ENCODE data around the gene WDR64. TPM values are rescaled to one million over a fixed set of nuclear protein-coding genes. Genes with fewer than 3 reads are reported as not detected.

Gene WDR64
- total RNA-seq, 1 experiment from 2014 or later: not detected

GRCh38 chr1:241767737-241768136, 115.7 kb downstream of the WDR64 start:
- TF ChIP-seq CTCF (IDR thresholded peaks at IDR 0.05; ENCODE audit: unreplicated experiment): no peak
- H3K4me1 Mint-ChIP-seq (ENCODE audit: insufficient read depth, unreplicated experiment): no peaks in the 10 kb centered on the region
- CTCF ChIA-PET: interaction anchor here (0.6 to 2.4 kb wide), 3 partner anchors 18 to 127 kb away, joined by 3 to 7 read pairs (median 3); no protein-coding TSS in a partner anchor
- DNase-seq (ENCODE audit: unreplicated experiment): no peak
- H3K36me3 Mint-ChIP-seq (ENCODE audit: insufficient read depth, unreplicated experiment): no peaks in the 10 kb centered on the region
- POLR2A ChIA-PET: interaction anchor here (0.5 to 1.4 kb wide), 3 partner anchors 61 to 248 kb away, joined by 3 to 4 read pairs (median 3); partner anchors contain the start of gene FH
- H3K27me3 Mint-ChIP-seq (ENCODE audit: insufficient read depth, unreplicated experiment): no peaks in the 10 kb centered on the region
- H3K4me3 Mint-ChIP-seq (ENCODE audit: unreplicated experiment): no peak overlapping the region
- BruUV-seq (replicated peaks): no TSS peak
- H3K27ac Mint-ChIP-seq (ENCODE audit: low read depth, unreplicated experiment): no peak overlapping the region
- H3K9me3 Mint-ChIP-seq (ENCODE audit: unreplicated experiment): no peaks in the 10 kb centered on the region
- intact Hi-C loops (cut with micrococcal nuclease): no loop called here

- no peaks in the 10 kb centered on the region for H3K27me3 Mint-ChIP-seq (ENCODE audit: insufficient read depth, unreplicated experiment)
- H3K36me3 Mint-ChIP-seq (ENCODE audit: insufficient read depth, unreplicated experiment): no peaks in the 10 kb centered on the region
- H3K27ac Mint-ChIP-seq (ENCODE audit: low read depth, unreplicated experiment): no peak overlapping the region
- CTCF ChIA-PET: no interaction called here
- no peak for TF ChIP-seq CTCF (IDR thresholded peaks at IDR 0.05; ENCODE audit: unreplicated experiment)
- H3K4me3 Mint-ChIP-seq (ENCODE audit: unreplicated experiment): no peak overlapping the region
- DNase-seq (ENCODE audit: unreplicated experiment): no peak
- POLR2A ChIA-PET: interaction anchor here (1.7 kb wide), 1 partner anchor 17 kb away, joined by 3 read pairs; no protein-coding TSS in a partner anchor
- intact Hi-C loops (cut with micrococcal nuclease): no loop called here
- peaks cover 10% of the 10 kb centered on the region for H3K4me1 Mint-ChIP-seq (ENCODE audit: insufficient read depth, unreplicated experiment)
- no TSS peak for BruUV-seq (replicated peaks)
- H3K9me3 Mint-ChIP-seq (ENCODE audit: unreplicated experiment): no peaks in the 10 kb centered on the region
These were observed 118.0 kb downstream of the WDR64 start for GRCh38 chr1:241770115-241770514.

- Mint-ChIP-seq H3K9me3 (ENCODE audit: unreplicated experiment) (no peaks in the 10 kb centered on the region), H3K27me3 (ENCODE audit: insufficient read depth, unreplicated experiment) (no peaks in the 10 kb centered on the region), H3K4me3 (ENCODE audit: unreplicated experiment) (no peak overlapping the region), H3K36me3 (ENCODE audit: insufficient read depth, unreplicated experiment) (no peaks in the 10 kb centered on the region), H3K4me1 (ENCODE audit: insufficient read depth, unreplicated experiment) (peaks cover 12% of the 10 kb centered on the region), H3K27ac (ENCODE audit: low read depth, unreplicated experiment) (no peak overlapping the region)
- POLR2A ChIA-PET: interaction anchor here (1.7 kb wide), 1 partner anchor 16 kb away, joined by 3 read pairs; no protein-coding TSS in a partner anchor
- no peak for DNase-seq (ENCODE audit: unreplicated experiment)
- intact Hi-C loops (cut with micrococcal nuclease): no loop called here
- CTCF ChIA-PET: interaction anchor here (1.6 kb wide), 1 partner anchor 9 kb away, joined by 3 read pairs; no protein-coding TSS in a partner anchor
- no peak for TF ChIP-seq CTCF (IDR thresholded peaks at IDR 0.05; ENCODE audit: unreplicated experiment)
- no TSS peak for BruUV-seq (replicated peaks)
These were observed 119.0 kb downstream of the WDR64 start for GRCh38 chr1:241771117-241771516.

- CTCF ChIA-PET: interaction anchor here (0.9 to 1.8 kb wide), 2 partner anchors 10 to 162 kb away, joined by 5 to 6 read pairs; no protein-coding TSS in a partner anchor
- DNase-seq (ENCODE audit: unreplicated experiment): no peak
- Mint-ChIP-seq H3K4me1 (ENCODE audit: insufficient read depth, unreplicated experiment) (peaks cover 12% of the 10 kb centered on the region), H3K4me3 (ENCODE audit: unreplicated experiment) (no peak overlapping the region), H3K36me3 (ENCODE audit: insufficient read depth, unreplicated experiment) (no peaks in the 10 kb centered on the region), H3K27ac (ENCODE audit: low read depth, unreplicated experiment) (no peak overlapping the region), H3K9me3 (ENCODE audit: unreplicated experiment) (no peaks in the 10 kb centered on the region), H3K27me3 (ENCODE audit: insufficient read depth, unreplicated experiment) (no peaks in the 10 kb centered on the region)
- no TSS peak for BruUV-seq (replicated peaks)
- TF ChIP-seq CTCF (IDR thresholded peaks at IDR 0.05; ENCODE audit: unreplicated experiment): no peak
- POLR2A ChIA-PET: interaction anchor here (0.6 to 1.8 kb wide), 4 partner anchors 9 to 13 kb away, joined by 3 to 6 read pairs (median 4); no protein-coding TSS in a partner anchor
- intact Hi-C loops (cut with micrococcal nuclease): no loop called here
These were observed 120.9 kb downstream of the WDR64 start for GRCh38 chr1:241772932-241773500.
